HG03469 (cell line): ENCODE measurements around the gene LBX1.

ENCODE experiments used
- ATAC-seq: cut with Tn5 transposase; IDR thresholded peaks from one replicate; pipeline ENCODE4 v1.9.1; 2021; ENCODE audit warnings: mild to moderate bottlenecking, moderate library complexity, moderate number of reproducible peaks; ENCODE audit not compliant: unreplicated experiment

Gene LBX1

GRCh38 chr10:101244321-101245050 lies 15.2 kb upstream of the LBX1 start:
- no peak for ATAC-seq

DNA sequence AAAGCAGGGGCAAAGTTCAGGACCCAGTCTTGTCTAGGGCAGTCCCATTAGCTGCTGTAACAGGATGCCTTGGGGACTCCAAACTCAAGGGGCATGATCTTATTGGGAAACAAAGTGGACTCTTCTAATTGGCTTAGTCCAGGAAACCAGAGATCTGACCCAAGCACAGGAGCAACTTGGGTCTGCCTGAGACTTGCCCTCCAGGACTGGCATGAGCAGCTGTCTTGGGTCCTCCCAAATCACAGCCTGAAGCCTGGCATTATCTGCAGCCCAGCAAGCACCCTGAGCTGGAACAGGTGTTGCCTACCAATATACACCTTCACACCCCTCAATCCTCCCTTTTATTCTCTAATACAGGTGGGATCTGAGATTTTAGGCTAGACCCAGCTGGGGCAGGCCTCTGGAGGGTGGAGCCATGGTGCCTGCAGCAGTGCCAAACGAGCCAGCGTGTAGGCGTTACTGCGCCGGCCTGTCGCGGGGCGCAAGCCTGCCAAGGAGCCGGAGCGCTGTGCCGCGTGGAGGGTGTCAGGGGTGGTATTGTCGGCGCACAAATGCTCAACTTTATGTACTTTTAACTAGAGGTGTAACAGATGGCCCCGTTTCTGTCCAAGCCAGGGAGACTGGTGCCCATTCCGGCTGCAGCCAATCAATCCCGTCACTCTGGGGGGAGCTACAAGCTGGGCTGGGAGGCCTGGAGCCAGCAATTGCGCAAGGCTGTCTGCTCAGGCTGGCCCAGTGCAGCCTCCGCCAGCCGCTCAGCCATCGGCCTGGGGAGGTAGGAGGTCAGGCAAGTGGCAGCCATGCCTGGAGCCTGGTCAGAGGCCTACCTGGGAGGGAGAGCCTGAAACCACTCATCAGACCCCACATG lies 12.8 kb upstream of the LBX1 start:
- ATAC-seq = no peak

GRCh38 chr10:101238732-101239105 lies 9.5 kb upstream of the LBX1 start:
- no peak for ATAC-seq

- ATAC-seq = no peak
These were observed 8.9 kb upstream of the LBX1 start for GRCh38 chr10:101237982-101238731.

- no peak for ATAC-seq
These were observed 8.1 kb upstream of the LBX1 start for GRCh38 chr10:101237081-101237981.

DNA sequence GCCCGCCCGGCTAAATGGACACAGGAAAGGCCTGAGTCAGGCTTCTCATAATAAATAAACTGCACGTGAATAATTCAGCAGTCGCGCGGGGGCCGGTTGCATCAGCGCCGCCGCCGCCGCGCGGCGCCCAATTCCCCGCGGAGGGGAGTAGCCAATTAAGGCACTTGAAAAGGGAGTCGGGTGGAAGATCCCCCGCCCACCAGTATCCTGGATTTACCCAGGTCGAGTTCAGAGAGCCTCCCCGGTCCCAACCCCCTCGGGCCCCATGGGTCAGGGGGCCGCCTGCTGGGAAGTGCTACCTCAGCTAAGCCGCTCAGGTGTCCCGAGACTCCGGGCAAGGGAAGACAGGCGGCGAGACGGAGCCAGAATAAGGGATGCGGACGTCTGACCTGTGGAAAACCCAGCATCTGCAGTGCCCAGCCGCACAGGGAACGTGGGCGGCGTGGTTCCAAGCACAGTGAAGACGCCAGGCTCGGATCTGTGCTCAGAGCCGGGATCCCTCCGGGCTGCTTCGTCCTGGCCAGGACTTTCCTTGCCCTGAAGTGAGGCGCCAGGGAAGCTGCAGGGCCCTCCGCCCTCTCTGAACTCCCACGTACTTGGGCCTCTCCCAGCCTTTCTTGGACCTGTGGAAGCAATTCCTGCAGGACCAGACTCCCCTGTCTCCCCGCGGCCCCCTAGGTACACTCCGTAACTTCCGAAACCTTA lies 7.3 kb upstream of the LBX1 start:
- no peak for ATAC-seq

DNA sequence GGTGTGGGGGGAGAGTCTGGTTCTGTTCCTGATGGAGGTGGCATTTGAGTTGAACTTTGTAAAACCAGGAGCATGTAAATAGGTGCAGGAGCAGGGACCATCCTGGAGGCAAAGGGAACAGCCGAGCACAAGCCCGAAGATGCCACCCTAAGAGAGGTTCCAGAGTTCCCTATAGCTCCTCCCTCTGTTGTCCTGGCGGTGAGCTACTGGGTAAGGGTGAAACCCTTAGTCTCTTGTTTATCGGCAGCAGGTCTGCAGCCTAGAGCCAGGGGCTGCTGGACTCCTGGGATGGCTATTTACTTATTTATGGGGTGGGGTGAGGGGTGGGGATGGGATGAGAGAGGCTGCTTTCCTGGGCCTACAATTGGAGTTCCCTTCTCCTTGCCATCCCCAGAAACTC lies 6.5 kb upstream of the LBX1 start:
- ATAC-seq = no peak

DNA sequence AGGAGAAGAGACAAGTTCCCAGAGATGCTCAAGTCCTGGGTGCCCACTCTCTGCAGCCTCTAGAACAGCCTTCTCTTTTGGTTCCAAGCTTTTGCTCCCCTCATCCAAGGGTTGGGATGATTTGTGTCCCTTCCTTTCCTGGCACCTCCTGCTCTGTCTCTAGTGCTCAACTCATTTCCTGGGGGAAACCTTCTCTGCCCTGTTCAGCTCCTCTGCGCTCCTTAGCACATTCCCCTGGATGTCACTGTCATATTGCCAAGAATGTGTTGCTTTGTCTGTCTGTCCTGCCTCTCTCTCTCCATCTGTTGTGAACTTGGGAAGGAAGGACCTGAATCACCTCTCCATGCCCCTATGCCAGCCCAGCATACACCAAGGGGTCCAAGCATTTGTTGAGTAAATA lies 5.1 kb upstream of the LBX1 start:
- ATAC-seq = no peak

DNA sequence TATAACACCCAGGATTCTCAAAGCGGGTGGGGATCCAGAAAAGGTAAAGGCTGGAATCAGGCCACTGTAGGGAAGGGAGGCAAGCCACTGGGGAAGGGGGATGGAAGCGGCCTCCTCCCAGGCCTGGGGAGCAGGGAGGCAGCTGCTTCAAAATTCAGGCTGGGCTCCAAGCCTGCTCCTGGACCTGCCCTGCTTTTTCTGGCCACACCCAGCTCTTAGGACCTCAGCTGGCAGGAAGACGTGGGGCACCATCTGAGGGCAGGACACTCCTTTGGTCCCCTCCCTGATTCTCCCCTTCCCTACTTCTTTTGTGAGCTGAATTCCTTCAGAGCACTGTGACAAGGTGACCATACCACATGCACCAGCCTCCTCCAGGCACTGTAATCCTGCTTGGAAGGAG lies 4.6 kb upstream of the LBX1 start:
- ATAC-seq = no peak

DNA sequence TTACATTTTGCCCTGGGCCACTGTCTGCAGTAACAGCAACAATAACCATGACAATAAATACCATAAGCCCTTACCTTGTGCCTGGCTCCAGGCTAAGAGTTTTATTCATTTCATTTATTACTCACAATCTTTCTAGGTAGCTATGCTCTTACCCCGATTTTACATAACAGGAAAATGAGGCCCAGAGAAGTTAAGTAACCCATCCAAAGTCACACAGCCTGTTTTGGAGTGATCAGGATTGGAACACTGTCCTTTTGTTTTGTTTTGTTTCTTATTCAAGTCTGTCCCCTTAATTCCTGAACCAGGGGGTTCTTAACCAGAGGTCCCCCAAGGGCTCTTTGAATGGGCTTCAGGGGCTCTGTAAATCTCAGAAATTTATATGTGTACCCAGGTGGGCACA lies 4.2 kb upstream of the LBX1 start:
- no peak for ATAC-seq

GRCh38 chr10:101231912-101232689 lies 2.8 kb upstream of the LBX1 start:
- no peak for ATAC-seq

GRCh38 chr10:101231092-101231491 lies 1.8 kb upstream of the LBX1 start:
- ATAC-seq = no peak

DNA sequence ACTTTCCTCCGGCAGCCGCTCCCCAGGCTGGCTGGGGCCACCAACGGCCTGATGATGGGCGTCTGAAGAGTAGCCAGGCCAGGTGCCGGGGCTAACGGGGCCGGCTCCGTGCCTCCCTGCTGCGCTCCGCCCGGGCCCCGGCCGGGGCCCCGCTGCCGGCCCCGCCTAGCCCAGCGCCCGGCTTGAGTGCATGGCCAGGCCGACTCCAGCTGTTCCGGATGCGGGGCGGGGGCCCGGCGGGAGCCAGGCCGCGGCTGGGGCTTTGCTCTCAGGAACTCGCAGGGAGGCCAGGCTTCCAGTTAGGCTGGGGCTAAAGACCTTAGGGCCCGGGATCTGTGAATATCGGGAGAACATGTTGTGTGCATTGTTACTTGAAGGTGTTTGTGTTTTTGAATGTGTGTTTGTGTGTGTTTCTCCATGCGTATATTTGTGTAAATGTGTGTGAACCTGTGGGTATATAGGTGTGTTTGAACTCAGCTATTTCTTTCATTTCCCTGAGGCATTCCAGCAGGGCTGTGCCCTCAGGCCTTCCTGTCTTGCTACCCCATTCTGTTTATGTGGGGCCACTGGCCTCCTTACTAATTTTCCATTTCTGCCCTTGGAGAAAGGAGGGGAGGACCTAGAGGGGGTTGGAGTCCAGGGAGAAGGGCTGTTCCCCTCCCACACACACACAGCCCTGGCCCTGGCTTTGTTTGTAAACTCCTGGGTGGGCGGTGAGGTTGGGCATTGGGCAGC lies 1.1 kb upstream of the LBX1 start:
- ATAC-seq = no peak

GRCh38 chr10:101228966-101229265 lies 347 bp downstream of the LBX1 start:
- no peak for ATAC-seq

- ATAC-seq = no peak
These were observed 904 bp downstream of the LBX1 start for GRCh38 chr10:101228153-101228965.

GRCh38 chr10:101227429-101228152 lies 1.7 kb downstream of the LBX1 start:
- ATAC-seq = no peak
